Ecto neural progenitor cell (in vitro differentiated cells): ENCODE results near the gene STEAP3.

Experiments
- DNase-seq: peaks from one replicate; pipeline ENCODE4 v3.0.0-alpha.2; 2018; ENCODE audit warnings: low spot score

STEAP3 gene

DNA sequence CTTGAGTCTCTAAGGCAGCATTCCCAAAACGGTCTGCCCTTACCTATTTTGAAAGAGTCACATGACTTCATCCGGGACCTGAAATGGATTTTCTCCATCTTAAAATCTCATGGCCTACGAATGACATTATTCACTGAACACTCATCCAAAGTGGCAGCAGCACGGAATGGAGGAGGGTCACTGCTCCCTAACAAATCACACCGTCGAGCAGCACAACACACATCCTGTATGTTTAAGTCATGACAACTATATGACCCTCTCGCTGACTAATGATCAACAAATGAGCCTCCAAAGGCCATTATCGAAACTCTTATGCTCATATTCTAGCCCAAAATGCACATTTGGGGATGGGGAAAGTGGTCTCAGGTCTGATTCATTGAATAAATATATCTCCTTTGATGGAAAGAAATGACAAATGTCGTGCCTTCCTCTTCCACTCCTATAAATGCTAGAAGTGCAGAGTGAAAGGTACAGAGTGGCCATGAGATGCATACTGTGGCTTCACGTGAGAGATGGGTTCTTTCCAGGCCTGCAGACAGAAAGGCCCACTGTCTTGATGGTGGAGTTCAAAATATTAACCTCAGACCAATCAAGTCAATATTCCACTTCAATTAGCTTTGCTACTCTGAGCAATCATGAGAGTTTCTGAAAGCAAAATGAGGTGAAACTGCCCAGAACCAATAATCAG, 72.2 kb downstream of the STEAP3 start:
- DNase-seq = no peak

DNA sequence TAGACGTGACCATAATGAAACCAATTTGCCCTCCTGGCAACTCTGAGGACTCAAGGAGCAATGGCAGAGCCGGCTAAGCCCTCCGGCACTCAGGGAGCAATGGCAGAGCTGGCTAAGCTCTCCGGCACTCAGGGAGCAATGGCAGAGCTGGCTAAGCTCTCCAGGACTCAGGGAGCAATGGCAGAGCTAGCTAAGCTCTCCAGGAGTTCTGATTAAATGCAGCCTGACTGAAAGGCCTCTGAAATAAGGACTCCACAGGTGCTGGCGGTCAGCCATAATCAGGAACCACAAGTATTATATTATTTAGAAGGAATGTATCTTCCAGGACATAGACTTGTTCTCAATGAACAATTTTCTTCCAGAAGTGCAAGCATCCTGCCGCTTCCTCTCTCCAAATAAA, 77.8 kb downstream of the STEAP3 start:
- no peak for DNase-seq

DNA sequence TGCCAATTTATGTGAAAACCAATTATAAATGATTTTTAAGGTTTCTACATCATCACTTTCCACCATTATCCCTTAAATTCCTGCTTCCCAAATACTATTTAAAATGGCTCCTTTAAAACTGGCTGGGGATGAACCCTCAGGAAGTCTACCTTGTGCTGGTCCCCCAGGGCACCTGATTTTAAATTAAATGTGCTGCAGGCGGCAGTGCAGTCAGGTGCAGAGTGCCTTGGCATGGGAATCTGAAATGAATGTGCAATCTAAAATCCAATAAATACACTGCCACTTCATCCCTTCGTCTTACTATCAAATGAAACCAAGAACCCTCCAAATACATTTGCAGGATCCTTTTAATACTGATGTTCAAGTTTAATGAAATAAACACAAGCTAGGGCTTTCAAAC, 81.2 kb downstream of the STEAP3 start:
- no peak for DNase-seq

DNA sequence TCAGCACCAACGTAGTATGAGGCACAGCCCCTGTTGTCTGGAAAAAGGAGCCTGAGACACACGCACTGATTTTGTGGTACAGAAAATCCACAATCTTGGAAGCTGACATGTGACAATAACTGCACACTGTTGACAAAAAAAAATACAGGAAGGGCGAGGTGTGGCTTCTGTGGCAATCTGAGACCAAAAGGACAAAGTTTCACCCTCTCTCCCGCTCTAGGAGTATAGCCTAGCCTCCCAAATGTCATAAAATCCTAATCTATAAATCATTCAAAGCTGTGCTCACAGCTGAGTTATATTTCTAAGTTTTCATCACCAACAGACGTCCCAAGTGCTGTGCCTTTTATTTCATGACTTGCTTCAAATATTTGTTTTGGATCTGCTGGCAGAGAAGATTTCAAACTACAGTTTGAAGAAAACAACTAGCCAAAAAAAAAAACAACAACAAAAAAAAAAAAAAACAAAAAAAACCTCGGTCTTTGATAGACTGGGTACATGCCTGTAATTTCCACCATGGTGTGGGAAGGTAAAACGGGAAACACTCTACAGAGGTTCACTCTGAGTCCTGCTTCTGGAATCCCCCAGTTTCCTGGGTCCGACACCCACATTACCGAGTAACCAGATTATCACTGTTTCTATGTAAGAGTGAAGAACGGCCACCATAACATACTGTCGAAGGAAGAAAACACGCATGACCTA, 82.0 kb downstream of the STEAP3 start:
- DNase-seq = no peak

DNA sequence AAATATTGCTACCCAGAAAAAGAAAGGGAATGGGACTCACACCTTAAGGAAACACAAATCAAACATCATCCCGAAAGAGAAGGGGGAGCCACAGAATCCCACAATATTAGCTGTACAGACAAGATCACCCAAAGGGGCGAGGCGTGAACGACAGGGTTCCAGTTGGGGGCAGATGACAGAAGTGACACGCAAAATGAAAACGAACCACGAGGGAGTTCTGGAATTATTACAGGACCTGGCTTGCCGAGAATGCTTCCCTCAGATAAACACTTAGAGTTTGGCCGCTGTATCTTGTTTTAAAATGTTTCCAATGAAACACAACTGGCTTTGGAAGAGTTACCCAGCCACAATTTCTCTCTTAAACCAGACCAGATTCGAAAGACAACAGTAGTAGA, 82.6 kb downstream of the STEAP3 start:
- no peak for DNase-seq

DNA sequence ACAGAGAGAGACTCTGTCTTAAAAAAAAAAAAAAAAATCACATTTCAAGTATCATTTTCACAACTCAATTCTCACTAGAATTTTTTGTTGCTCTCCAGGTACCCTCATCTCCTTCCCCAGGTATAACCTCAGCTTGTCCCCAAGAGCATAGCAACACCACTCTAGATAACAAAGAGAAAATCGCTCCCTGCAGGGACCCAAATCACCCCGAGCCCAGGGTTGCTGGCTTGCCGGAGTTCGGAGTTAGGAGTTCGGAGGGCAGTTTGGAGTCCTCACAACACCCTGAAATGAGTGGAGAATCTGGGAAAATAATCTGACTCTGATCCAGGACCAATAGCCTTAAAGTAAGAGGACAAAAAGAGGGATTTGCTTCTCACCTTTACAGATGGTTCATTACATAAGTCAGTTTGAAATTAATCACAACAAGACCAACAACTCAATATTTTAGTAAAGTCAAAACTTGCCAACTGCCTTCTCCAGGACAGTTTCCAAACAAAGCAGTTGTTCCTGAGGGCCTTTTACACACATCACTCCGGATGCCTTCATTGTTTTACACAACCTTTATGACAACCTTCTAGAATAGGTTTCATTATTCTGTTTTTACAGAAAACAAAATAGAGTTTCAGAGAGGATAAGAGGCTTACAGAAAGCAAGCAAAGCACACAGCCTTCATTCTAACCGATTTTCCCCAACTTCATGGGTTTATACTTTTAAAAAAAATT, 83.9 kb downstream of the STEAP3 start:
- no peak for DNase-seq

DNA sequence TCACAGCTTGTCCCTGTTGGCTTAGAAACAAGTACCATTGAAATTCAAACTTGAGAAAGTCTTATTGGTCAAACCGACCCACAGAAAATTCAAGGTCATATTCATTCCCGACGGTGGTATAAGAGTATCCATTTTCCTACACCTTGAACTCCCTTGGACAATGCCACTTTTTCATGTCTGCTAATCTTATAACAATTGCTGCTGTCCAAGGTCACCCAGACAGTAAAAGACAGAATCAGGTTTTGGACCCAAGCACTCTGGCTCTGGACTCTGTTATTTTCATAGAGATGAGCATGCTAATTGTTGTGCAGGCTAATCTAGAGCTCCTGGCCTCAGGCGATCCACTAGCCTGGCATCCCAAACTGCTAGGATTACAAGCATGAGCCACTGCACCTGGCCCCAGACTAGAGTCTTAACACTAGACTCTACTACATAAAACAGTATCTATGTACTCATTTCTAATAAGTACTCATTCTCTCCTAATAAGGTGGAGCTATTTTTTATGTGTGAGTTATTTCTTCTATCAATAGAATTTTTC, 85.2 kb downstream of the STEAP3 start:
- DNase-seq = no peak

DNA sequence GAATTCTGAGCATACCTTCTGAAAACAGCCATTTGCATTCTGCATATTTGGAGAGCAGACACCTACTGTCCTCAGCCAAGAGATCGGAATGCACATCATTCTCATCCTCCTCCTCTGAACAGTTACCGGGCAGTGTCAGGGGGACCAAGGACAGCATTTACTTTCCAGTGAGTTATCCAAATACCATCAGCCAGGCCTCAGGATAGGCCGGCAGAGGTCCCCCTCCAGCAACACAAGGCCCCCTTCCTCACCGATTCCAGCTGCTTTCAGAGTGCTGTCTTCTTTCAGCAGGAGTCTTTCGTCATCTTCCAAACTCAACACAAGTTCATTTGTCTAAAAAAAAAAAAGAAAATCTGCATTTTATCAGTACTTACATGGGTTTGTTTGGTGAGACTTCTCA, 87.7 kb downstream of the STEAP3 start:
- DNase-seq = no peak

DNA sequence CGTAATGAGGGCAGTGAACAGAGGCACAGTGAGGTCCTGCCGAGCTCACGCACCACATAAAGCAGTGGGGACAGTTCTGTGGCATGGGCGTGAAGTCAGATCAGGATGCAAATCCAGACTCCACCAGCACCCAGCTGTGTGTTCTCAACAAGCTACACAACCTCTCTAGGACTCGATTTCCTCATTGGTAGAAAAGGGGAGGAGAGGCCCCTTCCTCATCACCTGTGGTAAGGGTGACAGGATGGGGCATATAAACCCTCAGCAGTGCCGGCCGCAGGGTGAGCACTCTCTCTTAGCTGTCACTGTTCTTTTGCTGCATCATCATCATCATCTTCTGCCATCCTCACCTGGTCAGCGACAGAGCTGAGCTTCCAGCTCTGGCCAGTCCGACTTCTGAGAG, 88.2 kb downstream of the STEAP3 start:
- no peak for DNase-seq
